Measurements from ENCODE around the gene CDH16. TPM values are rescaled to one million over a fixed set of nuclear protein-coding genes. Genes with fewer than 3 reads are reported as not detected.

CDH16 gene
- total and polyA plus RNA-seq, 2 experiments from 2014 or later, result not detected

DNA sequence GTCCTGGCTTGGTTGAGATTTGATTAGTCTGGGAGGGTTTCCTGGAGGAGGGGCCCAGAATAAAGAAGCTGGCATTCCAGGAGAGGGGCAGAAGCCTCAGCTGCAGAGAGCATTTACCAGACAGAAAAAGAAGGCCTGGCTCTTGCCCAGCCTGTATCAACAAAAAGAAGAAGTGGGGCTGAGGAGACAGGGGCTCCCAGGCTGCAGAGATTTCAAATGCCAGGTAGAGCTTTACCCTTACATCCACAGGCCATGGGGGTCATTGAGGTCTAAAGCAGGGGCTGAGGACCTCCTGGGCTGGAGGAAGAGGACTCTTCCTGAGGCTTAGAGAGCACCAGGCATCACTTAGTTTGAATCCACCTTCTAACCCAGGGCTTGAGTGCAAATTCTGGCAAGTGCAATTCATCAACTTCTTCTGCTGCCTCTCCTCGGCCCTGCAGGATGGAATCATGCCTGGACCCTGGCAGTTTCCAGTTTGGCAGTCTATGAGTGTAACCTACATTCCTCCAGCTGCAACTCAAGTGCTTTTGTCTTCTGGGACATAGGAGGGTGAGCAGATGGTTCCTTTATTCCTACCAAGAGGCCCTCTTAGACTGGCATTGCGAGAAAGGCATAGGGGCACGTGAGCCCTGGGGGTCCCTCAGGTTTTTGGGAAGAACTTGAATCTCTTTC lies 59.2 kb downstream of the CDH16 start:
- Histone ChIP-seq H3K27me3 (ENCODE audit: insufficient read depth) (no peaks in the 10 kb centered on the region), H3K79me2 (replicated peaks; ENCODE audit: insufficient read depth) (no peaks in the 10 kb centered on the region), H3K27ac (ENCODE audit: low read depth) (no peak overlapping the region), H4K20me1 (replicated peaks; ENCODE audit: insufficient read depth) (no peaks in the 10 kb centered on the region), H3K4me2 (no peak overlapping the region), H3F3A (replicated peaks; ENCODE audit: low read depth) (no peaks in the 10 kb centered on the region), H2AFZ (no peak overlapping the region), H3K4me3 (no peak overlapping the region), H3K36me3 (ENCODE audit: insufficient read depth) (no peaks in the 10 kb centered on the region), H3K4me1 (ENCODE audit: insufficient read depth) (no peaks in the 10 kb centered on the region), H3K9me2 (ENCODE audit: insufficient read depth) (no peaks in the 10 kb centered on the region)
- no peak for DNase-seq (ENCODE audit: low spot score)
- Mint-ChIP-seq H3K36me3 (ENCODE audit: low read depth) (no peaks in the 10 kb centered on the region), H3K4me1 (no peaks in the 10 kb centered on the region), H3K27me3 (ENCODE audit: insufficient read depth, low read depth, poor library complexity) (no peaks in the 10 kb centered on the region), H3K9me3 (no peaks in the 10 kb centered on the region), H3K27ac (no peak overlapping the region), H3K4me3 (no peak overlapping the region)
- ATAC-seq, result no peak
- TF ChIP-seq JUNB (IDR thresholded peaks at IDR 0.05; ENCODE audit: unreplicated experiment) (no peak), EZH2 (IDR thresholded peaks at IDR 0.05; ENCODE audit: low read depth, unreplicated experiment) (no peak), EZH2phosphoT487 (IDR thresholded peaks at IDR 0.05; ENCODE audit: unreplicated experiment) (no peak), ZNF114 (CRISPR knock-in tag; IDR thresholded peaks at IDR 0.05) (no peak), STAT1 (IDR thresholded peaks at IDR 0.05; ENCODE audit: unreplicated experiment) (no peak), ZNF331 (CRISPR knock-in tag; IDR thresholded peaks at IDR 0.05; ENCODE audit: low read depth) (no peak), POLR2AphosphoS5 (IDR thresholded peaks at IDR 0.05; ENCODE audit: low read depth) (no peak), CREB1 (CRISPR knock-in tag; IDR thresholded peaks at IDR 0.05; ENCODE audit: low read depth) (no peak), NANOG (IDR thresholded peaks at IDR 0.05; ENCODE audit: borderline replicate concordance) (no peak)
- TF ChIP-seq, protein P1, sequence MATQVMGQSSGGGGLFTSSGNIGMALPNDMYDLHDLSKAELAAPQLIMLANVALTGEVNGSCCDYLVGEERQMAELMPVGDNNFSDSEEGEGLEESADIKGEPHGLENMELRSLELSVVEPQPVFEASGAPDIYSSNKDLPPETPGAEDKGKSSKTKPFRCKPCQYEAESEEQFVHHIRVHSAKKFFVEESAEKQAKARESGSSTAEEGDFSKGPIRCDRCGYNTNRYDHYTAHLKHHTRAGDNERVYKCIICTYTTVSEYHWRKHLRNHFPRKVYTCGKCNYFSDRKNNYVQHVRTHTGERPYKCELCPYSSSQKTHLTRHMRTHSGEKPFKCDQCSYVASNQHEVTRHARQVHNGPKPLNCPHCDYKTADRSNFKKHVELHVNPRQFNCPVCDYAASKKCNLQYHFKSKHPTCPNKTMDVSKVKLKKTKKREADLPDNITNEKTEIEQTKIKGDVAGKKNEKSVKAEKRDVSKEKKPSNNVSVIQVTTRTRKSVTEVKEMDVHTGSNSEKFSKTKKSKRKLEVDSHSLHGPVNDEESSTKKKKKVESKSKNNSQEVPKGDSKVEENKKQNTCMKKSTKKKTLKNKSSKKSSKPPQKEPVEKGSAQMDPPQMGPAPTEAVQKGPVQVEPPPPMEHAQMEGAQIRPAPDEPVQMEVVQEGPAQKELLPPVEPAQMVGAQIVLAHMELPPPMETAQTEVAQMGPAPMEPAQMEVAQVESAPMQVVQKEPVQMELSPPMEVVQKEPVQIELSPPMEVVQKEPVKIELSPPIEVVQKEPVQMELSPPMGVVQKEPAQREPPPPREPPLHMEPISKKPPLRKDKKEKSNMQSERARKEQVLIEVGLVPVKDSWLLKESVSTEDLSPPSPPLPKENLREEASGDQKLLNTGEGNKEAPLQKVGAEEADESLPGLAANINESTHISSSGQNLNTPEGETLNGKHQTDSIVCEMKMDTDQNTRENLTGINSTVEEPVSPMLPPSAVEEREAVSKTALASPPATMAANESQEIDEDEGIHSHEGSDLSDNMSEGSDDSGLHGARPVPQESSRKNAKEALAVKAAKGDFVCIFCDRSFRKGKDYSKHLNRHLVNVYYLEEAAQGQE (IDR thresholded peaks at IDR 0.05; ENCODE audit: unreplicated experiment), result no peak
- TF ChIP-seq, protein P2, sequence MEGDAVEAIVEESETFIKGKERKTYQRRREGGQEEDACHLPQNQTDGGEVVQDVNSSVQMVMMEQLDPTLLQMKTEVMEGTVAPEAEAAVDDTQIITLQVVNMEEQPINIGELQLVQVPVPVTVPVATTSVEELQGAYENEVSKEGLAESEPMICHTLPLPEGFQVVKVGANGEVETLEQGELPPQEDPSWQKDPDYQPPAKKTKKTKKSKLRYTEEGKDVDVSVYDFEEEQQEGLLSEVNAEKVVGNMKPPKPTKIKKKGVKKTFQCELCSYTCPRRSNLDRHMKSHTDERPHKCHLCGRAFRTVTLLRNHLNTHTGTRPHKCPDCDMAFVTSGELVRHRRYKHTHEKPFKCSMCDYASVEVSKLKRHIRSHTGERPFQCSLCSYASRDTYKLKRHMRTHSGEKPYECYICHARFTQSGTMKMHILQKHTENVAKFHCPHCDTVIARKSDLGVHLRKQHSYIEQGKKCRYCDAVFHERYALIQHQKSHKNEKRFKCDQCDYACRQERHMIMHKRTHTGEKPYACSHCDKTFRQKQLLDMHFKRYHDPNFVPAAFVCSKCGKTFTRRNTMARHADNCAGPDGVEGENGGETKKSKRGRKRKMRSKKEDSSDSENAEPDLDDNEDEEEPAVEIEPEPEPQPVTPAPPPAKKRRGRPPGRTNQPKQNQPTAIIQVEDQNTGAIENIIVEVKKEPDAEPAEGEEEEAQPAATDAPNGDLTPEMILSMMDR (conservative IDR thresholded peaks at IDR 0.05; ENCODE audit: low read depth in 2 of 2), result no peak
- TF ChIP-seq, protein P3, sequence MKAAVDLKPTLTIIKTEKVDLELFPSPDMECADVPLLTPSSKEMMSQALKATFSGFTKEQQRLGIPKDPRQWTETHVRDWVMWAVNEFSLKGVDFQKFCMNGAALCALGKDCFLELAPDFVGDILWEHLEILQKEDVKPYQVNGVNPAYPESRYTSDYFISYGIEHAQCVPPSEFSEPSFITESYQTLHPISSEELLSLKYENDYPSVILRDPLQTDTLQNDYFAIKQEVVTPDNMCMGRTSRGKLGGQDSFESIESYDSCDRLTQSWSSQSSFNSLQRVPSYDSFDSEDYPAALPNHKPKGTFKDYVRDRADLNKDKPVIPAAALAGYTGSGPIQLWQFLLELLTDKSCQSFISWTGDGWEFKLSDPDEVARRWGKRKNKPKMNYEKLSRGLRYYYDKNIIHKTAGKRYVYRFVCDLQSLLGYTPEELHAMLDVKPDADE (IDR thresholded peaks at IDR 0.05), result no peak
- TF ChIP-seq, protein P4, sequence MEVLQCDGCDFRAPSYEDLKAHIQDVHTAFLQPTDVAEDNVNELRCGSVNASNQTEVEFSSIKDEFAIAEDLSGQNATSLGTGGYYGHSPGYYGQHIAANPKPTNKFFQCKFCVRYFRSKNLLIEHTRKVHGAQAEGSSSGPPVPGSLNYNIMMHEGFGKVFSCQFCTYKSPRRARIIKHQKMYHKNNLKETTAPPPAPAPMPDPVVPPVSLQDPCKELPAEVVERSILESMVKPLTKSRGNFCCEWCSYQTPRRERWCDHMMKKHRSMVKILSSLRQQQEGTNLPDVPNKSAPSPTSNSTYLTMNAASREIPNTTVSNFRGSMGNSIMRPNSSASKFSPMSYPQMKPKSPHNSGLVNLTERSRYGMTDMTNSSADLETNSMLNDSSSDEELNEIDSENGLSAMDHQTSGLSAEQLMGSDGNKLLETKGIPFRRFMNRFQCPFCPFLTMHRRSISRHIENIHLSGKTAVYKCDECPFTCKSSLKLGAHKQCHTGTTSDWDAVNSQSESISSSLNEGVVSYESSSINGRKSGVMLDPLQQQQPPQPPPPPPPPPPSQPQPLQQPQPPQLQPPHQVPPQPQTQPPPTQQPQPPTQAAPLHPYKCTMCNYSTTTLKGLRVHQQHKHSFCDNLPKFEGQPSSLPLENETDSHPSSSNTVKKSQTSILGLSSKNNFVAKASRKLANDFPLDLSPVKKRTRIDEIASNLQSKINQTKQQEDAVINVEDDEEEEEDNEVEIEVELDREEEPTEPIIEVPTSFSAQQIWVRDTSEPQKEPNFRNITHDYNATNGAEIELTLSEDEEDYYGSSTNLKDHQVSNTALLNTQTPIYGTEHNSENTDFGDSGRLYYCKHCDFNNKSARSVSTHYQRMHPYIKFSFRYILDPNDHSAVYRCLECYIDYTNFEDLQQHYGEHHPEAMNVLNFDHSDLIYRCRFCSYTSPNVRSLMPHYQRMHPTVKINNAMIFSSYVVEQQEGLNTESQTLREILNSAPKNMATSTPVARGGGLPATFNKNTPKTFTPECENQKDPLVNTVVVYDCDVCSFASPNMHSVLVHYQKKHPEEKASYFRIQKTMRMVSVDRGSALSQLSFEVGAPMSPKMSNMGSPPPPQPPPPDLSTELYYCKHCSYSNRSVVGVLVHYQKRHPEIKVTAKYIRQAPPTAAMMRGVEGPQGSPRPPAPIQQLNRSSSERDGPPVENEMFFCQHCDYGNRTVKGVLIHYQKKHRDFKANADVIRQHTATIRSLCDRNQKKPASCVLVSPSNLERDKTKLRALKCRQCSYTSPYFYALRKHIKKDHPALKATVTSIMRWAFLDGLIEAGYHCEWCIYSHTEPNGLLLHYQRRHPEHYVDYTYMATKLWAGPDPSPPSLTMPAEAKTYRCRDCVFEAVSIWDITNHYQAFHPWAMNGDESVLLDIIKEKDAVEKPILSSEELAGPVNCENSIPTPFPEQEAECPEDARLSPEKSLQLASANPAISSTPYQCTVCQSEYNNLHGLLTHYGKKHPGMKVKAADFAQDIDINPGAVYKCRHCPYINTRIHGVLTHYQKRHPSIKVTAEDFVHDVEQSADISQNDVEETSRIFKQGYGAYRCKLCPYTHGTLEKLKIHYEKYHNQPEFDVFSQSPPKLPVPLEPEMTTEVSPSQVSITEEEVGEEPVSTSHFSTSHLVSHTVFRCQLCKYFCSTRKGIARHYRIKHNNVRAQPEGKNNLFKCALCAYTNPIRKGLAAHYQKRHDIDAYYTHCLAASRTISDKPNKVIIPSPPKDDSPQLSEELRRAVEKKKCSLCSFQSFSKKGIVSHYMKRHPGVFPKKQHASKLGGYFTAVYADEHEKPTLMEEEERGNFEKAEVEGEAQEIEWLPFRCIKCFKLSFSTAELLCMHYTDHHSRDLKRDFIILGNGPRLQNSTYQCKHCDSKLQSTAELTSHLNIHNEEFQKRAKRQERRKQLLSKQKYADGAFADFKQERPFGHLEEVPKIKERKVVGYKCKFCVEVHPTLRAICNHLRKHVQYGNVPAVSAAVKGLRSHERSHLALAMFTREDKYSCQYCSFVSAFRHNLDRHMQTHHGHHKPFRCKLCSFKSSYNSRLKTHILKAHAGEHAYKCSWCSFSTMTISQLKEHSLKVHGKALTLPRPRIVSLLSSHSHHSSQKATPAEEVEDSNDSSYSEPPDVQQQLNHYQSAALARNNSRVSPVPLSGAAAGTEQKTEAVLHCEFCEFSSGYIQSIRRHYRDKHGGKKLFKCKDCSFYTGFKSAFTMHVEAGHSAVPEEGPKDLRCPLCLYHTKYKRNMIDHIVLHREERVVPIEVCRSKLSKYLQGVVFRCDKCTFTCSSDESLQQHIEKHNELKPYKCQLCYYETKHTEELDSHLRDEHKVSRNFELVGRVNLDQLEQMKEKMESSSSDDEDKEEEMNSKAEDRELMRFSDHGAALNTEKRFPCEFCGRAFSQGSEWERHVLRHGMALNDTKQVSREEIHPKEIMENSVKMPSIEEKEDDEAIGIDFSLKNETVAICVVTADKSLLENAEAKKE (CRISPR knock-in tag; IDR thresholded peaks at IDR 0.05), result no peak

All from GM23338 (cell line).